ENCODE measurements around the gene INPP1. TPM values are rescaled to one million over a fixed set of nuclear protein-coding genes. Genes with fewer than 3 reads are reported as not detected.
A peak's percentile ranks its signal among the peaks of the same experiment; 100 is the strongest.

Gene INPP1
- total RNA-seq, 2 donors from 2014 or later = 35.3 to 39.2 TPM

- no peak for DNase-seq
- Histone ChIP-seq H3K4me1 (no peaks in the 10 kb centered on the region), H3K4me3 (no peak overlapping the region), H3K27me3 (no peaks in the 10 kb centered on the region), H3K36me3 (no peaks in the 10 kb centered on the region), H3K9ac (ENCODE audit: low read depth in 2 of 2, low read length in 2 of 2) (no peak overlapping the region), H3K27ac (no peak overlapping the region), H3K9me3 (no peaks in the 10 kb centered on the region)
- no peak for TF ChIP-seq CTCF (IDR thresholded peaks at IDR 0.05)
- intact Hi-C loops (cut with DNase I) = no loop called here
Observed at GRCh38 chr2:190405995-190406394, 62.6 kb downstream of the INPP1 start.

GRCh38 chr2:190406805-190407204, 63.4 kb downstream of the INPP1 start:
- Histone ChIP-seq H3K4me1 (peaks cover 7% of the 10 kb centered on the region), H3K9ac (ENCODE audit: low read depth in 2 of 2, low read length in 2 of 2) (no peak overlapping the region), H3K9me3 (no peaks in the 10 kb centered on the region), H3K4me3 (no peak overlapping the region), H3K27me3 (no peaks in the 10 kb centered on the region), H3K36me3 (no peaks in the 10 kb centered on the region), H3K27ac (no peak overlapping the region)
- no peak for DNase-seq
- TF ChIP-seq CTCF (IDR thresholded peaks at IDR 0.05) = no peak
- intact Hi-C loops (cut with DNase I) = no loop called here

- no peaks in the 10 kb centered on the region for H3K9me3 ChIP-seq
- peak overlapping the region; percentile 92 for H3K27ac ChIP-seq
- no peak for DNase-seq
- no peaks in the 10 kb centered on the region for H3K27me3 ChIP-seq
- H3K4me1 ChIP-seq = peaks cover 7% of the 10 kb centered on the region
- TF ChIP-seq CTCF (IDR thresholded peaks at IDR 0.05) = no peak
- H3K36me3 ChIP-seq = no peaks in the 10 kb centered on the region
- H3K4me3 ChIP-seq = peak overlapping the region; percentile 73
- intact Hi-C loops (cut with DNase I) = no loop called here
- H3K9ac ChIP-seq (ENCODE audit: low read depth in 2 of 2, low read length in 2 of 2) = peak overlapping the region; percentile 53 to 91
Observed at GRCh38 chr2:190407246-190407661, 63.9 kb downstream of the INPP1 start.

GRCh38 chr2:190407662-190408537, 64.5 kb downstream of the INPP1 start, which contains the start of gene MFSD6:
Gene MFSD6 (plus strand): TSS chr2:190408355. CDS start chr2:190436030, 27,675 bp downstream.
- H3K9ac ChIP-seq (ENCODE audit: low read depth in 2 of 2, low read length in 2 of 2) = peak within 1 kb of the TSS; percentile 83 to 91
- no peaks in the 10 kb centered on the region for H3K36me3 ChIP-seq
- H3K27me3 ChIP-seq = no peaks in the 10 kb centered on the region
- H3K4me1 ChIP-seq = peaks cover 7% of the 10 kb centered on the region
- no peaks in the 10 kb centered on the region for H3K9me3 ChIP-seq
- H3K4me3 ChIP-seq = peak within 1 kb of the TSS; percentile 73
- peak within 1 kb of the TSS; percentile 92 for H3K27ac ChIP-seq
- intact Hi-C loops (cut with DNase I) = no loop called here
- TF ChIP-seq CTCF (IDR thresholded peaks at IDR 0.05) = no peak
- peak; percentile 76 for DNase-seq

GRCh38 chr2:190408538-190409271, 65.3 kb downstream of the INPP1 start:
- H3K4me3 ChIP-seq = peak overlapping the region; percentile 73
- no peaks in the 10 kb centered on the region for H3K36me3 ChIP-seq
- peak overlapping the region; percentile 92 for H3K27ac ChIP-seq
- H3K9me3 ChIP-seq = no peaks in the 10 kb centered on the region
- no peaks in the 10 kb centered on the region for H3K27me3 ChIP-seq
- intact Hi-C loops (cut with DNase I) = no loop called here
- H3K4me1 ChIP-seq = peaks cover 7% of the 10 kb centered on the region
- no peak for TF ChIP-seq CTCF (IDR thresholded peaks at IDR 0.05)
- peak overlapping the region; percentile 83 to 91 for H3K9ac ChIP-seq (ENCODE audit: low read depth in 2 of 2, low read length in 2 of 2)
- peak; percentile 67 for DNase-seq
